ENCODE measurements around the gene HOXD9. TPM values are rescaled to one million over a fixed set of nuclear protein-coding genes. Genes with fewer than 3 reads are reported as not detected.

Gene HOXD9
- polyA plus RNA-seq, 1 of the 3 experiments (the other 2 are of a cell fraction) = 4.8 TPM

GRCh38 chr2:176156301-176156806 is 33.8 kb downstream of the HOXD9 start:
- no peaks in the 10 kb centered on the region for H4K20me1 ChIP-seq (ENCODE audit: insufficient read depth)
- DNase-seq = peak; percentile 66
- H3K4me3 ChIP-seq (ENCODE audit: low read depth in 2 of 2, low read length in 1 of 2) = peak overlapping the region in 1 of 2 experiments; percentile 54; a peak in 2 of 4 replicates
- H3K36me3 ChIP-seq (replicated peaks in 1 of 2; ENCODE audit: control insufficient read depth in 1 of 2, insufficient read depth in 2 of 2, low read length in 1 of 2) = peaks cover 0 to 27% of the 10 kb centered on the region in 2 experiments
- no peaks in the 10 kb centered on the region for H3K9me2 ChIP-seq
- no peaks in the 10 kb centered on the region for H3F3A ChIP-seq (replicated peaks; ENCODE audit: insufficient read depth)
- ChIA-PET CTCF (interaction anchor here (1.4 to 6.2 kb wide), 3 partner anchors 13 to 298 kb away, joined by 5 to 53 read pairs (median 14); no protein-coding TSS in a partner anchor), POLR2A (interaction anchor here (2.3 kb wide), 1 partner anchor 20 kb away, joined by 9 read pairs; no protein-coding TSS in a partner anchor)
- 97% methylated on average over 6 of the region's 8 CpGs for WGBS (ENCODE audit: low lambda C conversion rate)
- H3K27ac ChIP-seq (ENCODE audit: low read depth in 2 of 2, low read length in 1 of 2) = peak overlapping the region in 1 of 2 experiments; percentile 89; a peak in 2 of 4 replicates
- H3K4me2 ChIP-seq = 0 out of 2 replicates have a peak overlapping the region, but pooled peaks have one; percentile 81
- no peaks in the 10 kb centered on the region for H3K27me3 ChIP-seq (ENCODE audit: insufficient read depth)
- H3K9me3 ChIP-seq = no peaks in the 10 kb centered on the region
- no peak for TF ChIP-seq EP300 (IDR thresholded peaks at IDR 0.05; ENCODE audit: borderline replicate concordance in 1 of 2, low read depth in 1 of 2, low read length in 1 of 2)
- no peak for TF ChIP-seq TCF12 (IDR thresholded peaks at IDR 0.05)
- TF ChIP-seq PBX3 (IDR thresholded peaks at IDR 0.05) = no peak
- TF ChIP-seq GABPA (IDR thresholded peaks at IDR 0.05; ENCODE audit: low read depth) = no peak
- H3K9ac ChIP-seq = no peak overlapping the region
- H2AFZ ChIP-seq (ENCODE audit: low read depth) = no peak overlapping the region
- peaks cover 0 to 8% of the 10 kb centered on the region in 2 experiments; a peak in 2 of 4 replicates for H3K4me1 ChIP-seq (ENCODE audit: control insufficient read depth in 1 of 2, insufficient read depth in 2 of 2, low read depth in 1 of 2, low read length in 1 of 2)
- H3K79me2 ChIP-seq (ENCODE audit: insufficient read depth) = no peaks in the 10 kb centered on the region

- Histone ChIP-seq H3K36me3 (replicated peaks in 1 of 2; ENCODE audit: control insufficient read depth in 1 of 2, insufficient read depth in 2 of 2, low read length in 1 of 2) (peaks cover 0 to 27% of the 10 kb centered on the region in 2 experiments), H3K27ac (ENCODE audit: low read depth in 2 of 2, low read length in 1 of 2) (peak within 1 kb of the TSS in 1 of 2 experiments; percentile 89; a peak in 2 of 4 replicates), H3K79me2 (ENCODE audit: insufficient read depth) (no peaks in the 10 kb centered on the region), H2AFZ (ENCODE audit: low read depth) (peak within 1 kb of the TSS; percentile 86), H3K4me1 (ENCODE audit: control insufficient read depth in 1 of 2, insufficient read depth in 2 of 2, low read depth in 1 of 2, low read length in 1 of 2) (peaks cover 0 to 8% of the 10 kb centered on the region in 2 experiments; a peak in 2 of 4 replicates), H3K4me2 (peak within 1 kb of the TSS; percentile 81), H3K9me2 (no peaks in the 10 kb centered on the region), H3K27me3 (ENCODE audit: insufficient read depth) (no peaks in the 10 kb centered on the region), H3K9ac (peak within 1 kb of the TSS; percentile 51; the same call in 1 of the 2 replicates), H3K9me3 (no peaks in the 10 kb centered on the region), H4K20me1 (ENCODE audit: insufficient read depth) (no peaks in the 10 kb centered on the region), H3K4me3 (ENCODE audit: low read depth in 2 of 2, low read length in 1 of 2) (peak within 1 kb of the TSS; percentile 54 to 71), H3F3A (replicated peaks; ENCODE audit: insufficient read depth) (no peaks in the 10 kb centered on the region)
- ChIA-PET POLR2A (interaction anchor here (2.3 kb wide), 2 partner anchors 21 to 298 kb away, joined by 5 to 9 read pairs; no protein-coding TSS in a partner anchor), CTCF (interaction anchor here (1.2 to 6.2 kb wide), 4 partner anchors 12 to 397 kb away, joined by 4 to 53 read pairs (median 10); no protein-coding TSS in a partner anchor)
- 22% methylated on average over 30 of the region's 48 CpGs for WGBS (ENCODE audit: low lambda C conversion rate)
- peak; percentile 84 for DNase-seq
- TF ChIP-seq USF1 (IDR thresholded peaks at IDR 0.05; ENCODE audit: borderline replicate concordance, low read depth) = peak; percentile 51; the same call in 1 of the 2 replicates
- TF ChIP-seq IRF3 (IDR thresholded peaks at IDR 0.05; ENCODE audit: low read depth, low read length) = no peak
Measured at GRCh38 chr2:176156807-176157498, 34.4 kb downstream of the HOXD9 start, which contains the start of gene HOXD3. Gene HOXD3 (plus strand): TSS chr2:176157307. CDS start chr2:176169115, 11,808 bp downstream.
